ENCODE measurements around the gene SPATA31C1. TPM values are rescaled to one million over a fixed set of nuclear protein-coding genes. Genes with fewer than 3 reads are reported as not detected.
"Not testable (repeated sequence)": the region's sequence is repeated elsewhere in the genome, so short reads cannot be mapped to it uniquely, and the experiment has no call there.

Gene SPATA31C1
- total RNA-seq, 1 donor = not detected

DNA sequence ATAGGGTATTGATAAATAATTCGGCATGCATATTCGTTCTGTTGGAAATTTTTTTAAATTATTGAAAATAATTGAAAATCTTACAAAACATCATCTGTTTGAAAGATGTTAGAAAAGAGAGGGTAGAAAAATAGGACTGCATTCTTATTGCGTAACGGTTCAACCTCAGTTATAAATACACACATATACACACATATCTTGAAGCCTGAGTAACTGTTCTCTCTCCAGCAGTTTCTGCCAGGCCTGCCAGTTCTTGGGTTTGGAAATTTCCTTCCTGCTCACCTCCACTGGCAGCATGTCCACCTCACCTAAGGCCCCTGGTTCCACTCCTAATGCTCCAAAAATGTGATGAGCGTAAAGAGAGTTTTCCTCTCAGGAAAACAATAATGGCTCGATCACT lies 26.0 kb upstream of the SPATA31C1 start:
- peak; percentile 51 for DNase-seq (ENCODE audit: low read depth)
- no peak overlapping the region for H3K4me3 ChIP-seq (ENCODE audit: low read depth, low read length)
- TF ChIP-seq, protein P1, sequence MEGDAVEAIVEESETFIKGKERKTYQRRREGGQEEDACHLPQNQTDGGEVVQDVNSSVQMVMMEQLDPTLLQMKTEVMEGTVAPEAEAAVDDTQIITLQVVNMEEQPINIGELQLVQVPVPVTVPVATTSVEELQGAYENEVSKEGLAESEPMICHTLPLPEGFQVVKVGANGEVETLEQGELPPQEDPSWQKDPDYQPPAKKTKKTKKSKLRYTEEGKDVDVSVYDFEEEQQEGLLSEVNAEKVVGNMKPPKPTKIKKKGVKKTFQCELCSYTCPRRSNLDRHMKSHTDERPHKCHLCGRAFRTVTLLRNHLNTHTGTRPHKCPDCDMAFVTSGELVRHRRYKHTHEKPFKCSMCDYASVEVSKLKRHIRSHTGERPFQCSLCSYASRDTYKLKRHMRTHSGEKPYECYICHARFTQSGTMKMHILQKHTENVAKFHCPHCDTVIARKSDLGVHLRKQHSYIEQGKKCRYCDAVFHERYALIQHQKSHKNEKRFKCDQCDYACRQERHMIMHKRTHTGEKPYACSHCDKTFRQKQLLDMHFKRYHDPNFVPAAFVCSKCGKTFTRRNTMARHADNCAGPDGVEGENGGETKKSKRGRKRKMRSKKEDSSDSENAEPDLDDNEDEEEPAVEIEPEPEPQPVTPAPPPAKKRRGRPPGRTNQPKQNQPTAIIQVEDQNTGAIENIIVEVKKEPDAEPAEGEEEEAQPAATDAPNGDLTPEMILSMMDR (IDR thresholded peaks at IDR 0.05; ENCODE audit: insufficient read depth, low read depth, low read length) = no peak

DNA sequence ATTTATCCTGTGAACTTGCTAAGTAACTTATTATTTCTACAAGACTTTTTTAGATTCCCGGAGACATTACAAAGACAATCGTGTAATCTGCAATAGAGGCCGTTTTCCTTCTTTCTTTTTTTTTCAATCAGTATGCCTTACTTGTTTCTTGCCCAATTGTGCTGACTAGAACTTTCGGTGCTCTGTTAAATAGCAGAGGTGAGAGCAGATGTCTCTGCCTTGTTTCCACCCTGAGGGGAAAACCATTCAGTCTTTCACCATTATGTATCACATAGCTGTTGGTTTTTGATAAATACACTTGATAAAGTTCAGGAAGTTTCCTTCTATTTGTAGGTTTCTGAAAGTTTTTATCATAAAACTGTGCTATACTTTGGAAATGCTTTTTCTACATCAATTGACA lies 24.8 kb upstream of the SPATA31C1 start:
- no peak for DNase-seq (ENCODE audit: low read depth)
- no peak overlapping the region for H3K4me3 ChIP-seq (ENCODE audit: low read depth, low read length)
- TF ChIP-seq, protein P1 (IDR thresholded peaks at IDR 0.05; ENCODE audit: insufficient read depth, low read depth, low read length) = no peak

DNA sequence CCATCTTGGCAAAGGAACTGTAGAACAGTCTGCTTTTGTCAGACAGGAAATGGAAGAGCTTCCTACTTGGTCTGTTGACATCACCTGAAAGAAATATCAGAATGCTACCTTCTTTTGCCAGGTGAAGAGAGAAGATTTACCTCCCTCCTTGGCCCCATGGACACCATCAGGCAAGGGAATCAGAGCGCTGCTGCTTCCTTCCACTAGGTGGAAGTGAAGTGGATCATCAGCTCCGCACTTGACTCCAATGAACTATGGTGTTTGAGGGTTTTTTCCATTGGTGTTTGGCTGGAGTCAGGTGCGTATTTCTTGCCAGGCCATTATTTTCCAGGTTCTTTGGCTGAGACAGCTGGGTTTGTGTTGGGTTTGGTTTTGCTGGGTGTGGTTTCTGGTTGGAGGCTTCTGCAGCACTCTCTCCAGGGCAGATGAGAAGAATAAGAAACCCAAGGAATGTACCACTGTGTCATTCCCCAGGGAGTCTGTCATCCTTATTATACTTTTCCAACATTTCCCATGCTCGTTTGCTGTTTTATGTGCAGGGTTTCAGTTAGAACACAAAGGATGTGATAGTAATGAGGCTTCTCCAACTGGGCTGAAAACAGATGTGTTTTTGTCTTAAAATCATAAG lies 22.6 kb upstream of the SPATA31C1 start:
- no peak overlapping the region for H3K4me3 ChIP-seq (ENCODE audit: low read depth, low read length)
- TF ChIP-seq, protein P1 (IDR thresholded peaks at IDR 0.05; ENCODE audit: insufficient read depth, low read depth, low read length) = no peak
- no peak for DNase-seq (ENCODE audit: low read depth)

DNA sequence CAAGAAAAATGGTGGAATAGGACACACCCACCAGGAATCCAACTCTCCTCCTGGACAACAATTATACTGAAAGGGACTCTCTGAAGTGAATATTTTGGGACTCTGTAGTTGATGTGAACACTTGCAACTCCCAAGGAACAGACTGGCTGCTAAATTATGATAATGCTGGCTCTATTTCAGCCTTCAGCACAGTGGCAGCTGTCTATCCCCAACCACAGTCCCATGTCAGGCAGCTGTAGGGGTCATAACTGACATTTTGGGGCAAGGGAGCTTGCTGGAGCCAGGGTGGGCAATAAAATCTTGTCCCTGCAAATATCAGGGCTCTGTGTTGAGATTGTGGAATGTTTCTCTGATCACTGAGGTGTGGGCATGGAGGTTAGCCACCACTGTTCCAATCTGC lies 20.9 kb upstream of the SPATA31C1 start:
- H3K4me3 ChIP-seq (ENCODE audit: low read depth, low read length) = no peak overlapping the region
- TF ChIP-seq, protein P1 (IDR thresholded peaks at IDR 0.05; ENCODE audit: insufficient read depth, low read depth, low read length) = no peak
- no peak for DNase-seq (ENCODE audit: low read depth)

DNA sequence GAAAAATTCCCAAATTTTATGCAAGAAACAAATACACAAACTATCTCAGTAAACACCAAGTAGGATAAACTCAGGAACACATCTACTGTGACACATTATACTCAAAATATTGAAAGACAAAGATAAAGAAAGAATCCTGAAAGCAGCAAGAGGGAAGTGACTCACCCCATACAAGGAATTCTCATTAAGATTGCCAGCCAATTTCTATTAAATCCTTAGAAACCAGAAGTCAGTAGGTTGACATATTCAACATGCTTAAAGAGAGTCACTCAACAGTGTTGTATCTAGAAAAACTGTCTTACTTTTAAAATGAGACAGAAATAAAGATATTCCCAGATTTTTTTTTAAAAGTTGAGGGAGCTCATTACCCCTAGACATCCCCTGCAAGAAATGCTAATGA lies 19.6 kb upstream of the SPATA31C1 start:
- peak; percentile 33 for DNase-seq (ENCODE audit: low read depth)
- TF ChIP-seq, protein P1 (IDR thresholded peaks at IDR 0.05; ENCODE audit: insufficient read depth, low read depth, low read length) = no peak
- H3K4me3 ChIP-seq (ENCODE audit: low read depth, low read length) = no peak overlapping the region

DNA sequence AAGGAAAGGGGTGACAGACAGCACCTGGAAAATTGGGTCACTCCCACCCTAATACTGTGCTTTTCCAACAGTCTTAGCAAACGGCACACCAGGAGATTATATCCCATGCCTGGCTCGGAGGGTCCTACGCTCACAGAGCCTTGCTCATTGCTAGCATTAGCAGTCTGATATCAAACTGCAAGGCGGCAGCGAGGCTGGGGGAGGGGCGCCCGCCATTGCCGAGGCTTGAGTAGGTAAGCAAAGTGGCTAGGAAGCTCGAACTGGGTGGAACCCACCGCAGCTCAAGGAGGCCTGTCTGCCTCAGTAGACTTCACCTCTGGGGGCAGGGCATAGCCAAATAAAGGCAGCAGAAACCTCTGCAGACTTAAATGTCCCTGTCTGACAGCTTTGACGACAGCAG lies 15.4 kb upstream of the SPATA31C1 start:
- DNase-seq (ENCODE audit: low read depth); H3K4me3 ChIP-seq (ENCODE audit: low read depth, low read length): not testable (repeated sequence)

DNA sequence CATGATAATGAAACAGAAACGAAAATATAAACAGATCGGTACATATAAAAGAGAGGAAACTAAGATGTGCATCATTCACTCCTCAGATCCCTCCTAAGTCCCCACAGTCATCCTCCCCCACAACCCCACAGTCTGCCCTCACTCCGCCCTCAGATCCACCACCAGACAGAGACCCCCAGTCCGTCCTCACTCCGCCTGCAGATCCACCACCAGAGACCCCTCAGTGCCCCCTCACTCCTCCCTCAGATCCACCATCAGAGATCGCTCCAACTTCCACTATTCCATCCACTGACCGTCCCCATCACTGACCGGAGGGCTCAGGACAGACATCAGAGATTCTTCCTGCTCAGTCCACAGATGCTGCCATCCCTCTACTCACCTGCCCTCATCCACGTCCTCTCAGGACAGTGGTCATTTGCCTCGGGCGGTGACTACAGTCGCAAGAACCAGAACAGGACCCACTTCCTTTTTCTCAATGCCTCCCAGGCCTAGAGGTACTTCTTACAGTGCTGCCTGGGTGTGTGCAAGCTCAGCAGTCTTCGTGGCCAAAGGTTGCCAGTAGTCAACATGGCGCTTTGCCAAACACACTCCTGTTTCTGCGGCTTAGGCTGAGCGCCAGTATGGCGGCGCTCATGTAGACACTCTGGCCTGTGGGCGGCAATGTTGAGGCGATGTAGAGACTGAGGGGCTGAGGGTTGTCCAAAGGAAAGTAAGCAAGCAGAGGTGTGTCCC lies 8.3 kb upstream of the SPATA31C1 start:
- H3K4me3 ChIP-seq (ENCODE audit: low read depth, low read length) = no peak overlapping the region
- DNase-seq (ENCODE audit: low read depth) = no peak
- TF ChIP-seq, protein P1 (IDR thresholded peaks at IDR 0.05; ENCODE audit: insufficient read depth, low read depth, low read length) = no peak
